IPS-15b (cell line): ENCODE results near the gene DOHH.

Source experiments
- H3K27me3 ChIP-seq: one replicate; pipeline ENCODE4 v1.6.1; 2013; ENCODE audit warnings: low read length; ENCODE audit not compliant: control insufficient read depth, insufficient read depth
- H3K36me3 ChIP-seq: one replicate; pipeline ENCODE4 v1.6.1; 2013; ENCODE audit warnings: low read length; ENCODE audit not compliant: control insufficient read depth, insufficient read depth
- H3K4me1 ChIP-seq: one replicate; pipeline ENCODE4 v1.6.1; 2013; ENCODE audit warnings: mild to moderate bottlenecking, low read length; ENCODE audit not compliant: control insufficient read depth, insufficient read depth
- H3K4me3 ChIP-seq: one replicate; pipeline ENCODE4 v1.5.1; 2013; ENCODE audit warnings: low read depth, low read length
- H3K9ac ChIP-seq: one replicate; pipeline ENCODE4 v1.6.1; 2013; ENCODE audit warnings: low read depth, mild to moderate bottlenecking, low read length
- H3K9me3 ChIP-seq: one replicate; pipeline ENCODE4 v1.6.1; 2013; ENCODE audit warnings: mild to moderate bottlenecking, low read length; ENCODE audit not compliant: control insufficient read depth, insufficient read depth

The DOHH gene

DNA sequence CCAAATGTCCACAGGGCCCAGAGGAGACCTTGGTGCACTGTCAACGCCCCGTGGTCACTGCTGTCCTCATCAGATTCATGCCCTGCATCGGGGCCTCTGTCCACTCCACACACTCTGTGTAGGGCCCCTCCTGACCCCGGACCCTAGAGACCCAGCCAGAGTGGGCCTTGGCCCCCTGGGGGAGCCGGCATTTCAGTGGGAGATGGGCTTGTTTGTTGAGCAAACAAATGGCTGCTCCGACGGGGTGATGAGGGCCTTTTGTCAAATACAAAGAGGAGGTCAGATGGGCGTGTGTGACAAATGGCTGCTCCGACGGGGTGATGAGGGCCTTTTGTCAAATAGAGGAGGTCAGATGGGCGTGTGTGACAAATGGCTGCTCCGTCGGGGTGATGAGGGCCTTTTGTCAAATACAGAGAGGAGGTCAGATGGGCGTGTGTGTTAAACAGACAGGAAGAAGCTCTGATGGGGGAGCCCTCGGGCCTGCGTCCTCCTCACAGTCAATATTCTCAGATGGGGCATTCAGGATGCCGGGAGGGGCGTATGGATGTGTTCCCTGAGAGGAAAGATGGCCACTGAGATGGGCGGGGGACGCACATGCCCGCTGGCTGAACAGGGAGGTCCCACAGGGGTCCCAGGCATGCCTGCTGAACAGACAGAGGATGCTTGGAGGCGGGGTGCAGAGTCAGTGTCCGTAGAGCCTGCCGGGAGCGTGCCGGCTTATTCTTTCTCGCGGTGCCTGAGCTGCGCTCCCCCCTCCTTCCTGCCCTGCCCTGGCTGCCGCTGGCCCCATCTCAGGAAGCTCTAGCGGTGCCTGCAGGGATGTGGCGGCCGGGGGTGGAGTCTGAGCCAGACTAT is 56.4 kb downstream of the DOHH start:
- Histone ChIP-seq H3K9me3 (no peaks in the 10 kb centered on the region), H3K4me3 (peak overlapping the region; percentile 45), H3K4me1 (peaks cover 4% of the 10 kb centered on the region), H3K9ac (peak overlapping the region; percentile 50), H3K36me3 (no peaks in the 10 kb centered on the region), H3K27me3 (no peaks in the 10 kb centered on the region)

- no peak overlapping the region for H3K4me3 ChIP-seq
- H3K27me3 ChIP-seq, result no peaks in the 10 kb centered on the region
- H3K4me1 ChIP-seq, result peaks cover 4% of the 10 kb centered on the region
- no peaks in the 10 kb centered on the region for H3K9me3 ChIP-seq
- no peak overlapping the region for H3K9ac ChIP-seq
- H3K36me3 ChIP-seq, result no peaks in the 10 kb centered on the region
Observed at GRCh38 chr19:3442487-3443071, 57.9 kb downstream of the DOHH start.

DNA sequence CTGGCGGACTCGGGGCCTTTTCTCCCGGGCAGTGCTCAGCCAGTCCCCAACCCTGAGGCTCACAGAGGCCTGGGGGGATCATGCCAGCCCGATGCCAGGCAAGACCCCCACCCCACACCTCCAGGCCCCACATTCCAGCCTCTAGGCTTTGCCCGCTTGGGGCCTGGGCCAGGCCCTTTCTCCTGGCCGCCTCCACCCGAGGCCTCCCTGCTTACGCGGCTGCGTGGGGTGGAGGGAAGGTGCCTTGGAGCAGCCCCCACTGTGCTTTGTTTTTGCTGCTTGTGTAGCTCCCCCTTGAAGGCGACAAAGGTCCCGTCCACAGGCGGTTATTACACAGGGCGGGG is 58.5 kb downstream of the DOHH start:
- H3K36me3 ChIP-seq, result no peaks in the 10 kb centered on the region
- H3K9ac ChIP-seq, result no peak overlapping the region
- H3K4me3 ChIP-seq, result no peak overlapping the region
- H3K4me1 ChIP-seq, result peaks cover 4% of the 10 kb centered on the region
- no peaks in the 10 kb centered on the region for H3K9me3 ChIP-seq
- no peaks in the 10 kb centered on the region for H3K27me3 ChIP-seq

GRCh38 chr19:3441089-3441985 is 59.1 kb downstream of the DOHH start:
- Histone ChIP-seq H3K27me3 (no peaks in the 10 kb centered on the region), H3K9me3 (no peaks in the 10 kb centered on the region), H3K9ac (no peak overlapping the region), H3K4me3 (no peak overlapping the region), H3K36me3 (no peaks in the 10 kb centered on the region), H3K4me1 (peaks cover 4% of the 10 kb centered on the region)
